GM12873 (cell line): ENCODE measurements around the gene MYO3A.

Source experiments
- CTCF ChIP-seq: IDR thresholded peaks from 2 replicates; pipeline ENCODE4 v1.5.1; 2012; ENCODE audit warnings: low read depth, mild to moderate bottlenecking, moderate library complexity, low read length, control low read depth; ENCODE audit not compliant: insufficient read depth; ENCODE audit errors: missing control alignments

Gene MYO3A

GRCh38 chr10:26044141-26044749, 110.2 kb downstream of the MYO3A start:
- TF ChIP-seq CTCF, result no peak

GRCh38 chr10:26046073-26046700, 112.2 kb downstream of the MYO3A start:
- no peak for TF ChIP-seq CTCF

- TF ChIP-seq CTCF, result no peak
Measured at GRCh38 chr10:26048756-26049155, 114.7 kb downstream of the MYO3A start.

GRCh38 chr10:26052326-26052725, 118.3 kb downstream of the MYO3A start:
- no peak for TF ChIP-seq CTCF

GRCh38 chr10:26057466-26057865, 123.4 kb downstream of the MYO3A start:
- TF ChIP-seq CTCF, result no peak

- no peak for TF ChIP-seq CTCF
Measured at GRCh38 chr10:26064106-26064505, 130.1 kb downstream of the MYO3A start.

GRCh38 chr10:26067680-26068079, 133.7 kb downstream of the MYO3A start:
- TF ChIP-seq CTCF, result no peak
